ENCODE results near the gene RAMP2. TPM values are rescaled to one million over a fixed set of nuclear protein-coding genes. Genes with fewer than 3 reads are reported as not detected.
A peak's percentile ranks its signal among the peaks of the same experiment; 100 is the strongest.

The RAMP2 gene
- total RNA-seq, 4 donors from 2014 or later = 6.1 to 88.0 (median 23.4) TPM

GRCh38 chr17:42778570-42778969, 17.5 kb downstream of the RAMP2 start:
- H3K4me3 ChIP-seq = no peak overlapping the region
- H3K27me3 ChIP-seq = peaks cover 33% of the 10 kb centered on the region
- peak overlapping the region; percentile 78 to 87 (median 84) for H3K27ac ChIP-seq
- in situ Hi-C loops (cut with MboI; ENCODE audit: low pct_ligation_motif_present in 1 of 4, low pct_unique_long_range_greater_than_20kb in 1 of 4, low sequenced_read_pairs in 3 of 4) (no loop called here), intact Hi-C loops (cut with DNase I; ENCODE audit: low total_unique reads) (no loop called here)
- DNase-seq = no peak
- TF ChIP-seq POLR2AphosphoS5 (IDR thresholded peaks at IDR 0.05) (no peak), POLR2A (IDR thresholded peaks at IDR 0.05) (no peak), CTCF (IDR thresholded peaks at IDR 0.05) (no peak), EP300 (IDR thresholded peaks at IDR 0.05; ENCODE audit: low read depth) (no peak)
- H3K4me1 ChIP-seq = peaks cover 3 to 59% (median 37%) of the 10 kb centered on the region in 4 donors
- H3K36me3 ChIP-seq = peaks cover 0 to 27% (median 11%) of the 10 kb centered on the region in 4 donors
- no peaks in the 10 kb centered on the region for H3K9me3 ChIP-seq
- WGBS, 2 donors (ENCODE audit: low coverage in 1 of 2) = 84% methylated on average over 5 of the region's 5 CpGs; no CpG with 5 or more reads in 1 of the 2 donors

GRCh38 chr17:42779304-42779935, 18.4 kb downstream of the RAMP2 start:
- H3K27ac ChIP-seq = peak overlapping the region; percentile 78 to 87 (median 84)
- in situ Hi-C loops (cut with MboI; ENCODE audit: low pct_ligation_motif_present in 1 of 4, low pct_unique_long_range_greater_than_20kb in 1 of 4, low sequenced_read_pairs in 3 of 4) (no loop called here), intact Hi-C loops (cut with DNase I; ENCODE audit: low total_unique reads) (no loop called here)
- H3K36me3 ChIP-seq = peaks cover 0 to 27% (median 11%) of the 10 kb centered on the region in 4 donors
- WGBS, 2 donors (ENCODE audit: low coverage in 1 of 2) = 56% methylated on average over 3 of the region's 3 CpGs; no CpG with 5 or more reads in 1 of the 2 donors
- H3K27me3 ChIP-seq = peaks cover 42% of the 10 kb centered on the region
- no peak for DNase-seq
- no peak overlapping the region for H3K4me3 ChIP-seq
- no peaks in the 10 kb centered on the region for H3K9me3 ChIP-seq
- peaks cover 3 to 55% (median 32%) of the 10 kb centered on the region in 4 donors for H3K4me1 ChIP-seq
- no peak for TF ChIP-seq POLR2A (IDR thresholded peaks at IDR 0.05)
- no peak for TF ChIP-seq CTCF (IDR thresholded peaks at IDR 0.05)
- TF ChIP-seq POLR2AphosphoS5 (IDR thresholded peaks at IDR 0.05) = no peak
- no peak for TF ChIP-seq EP300 (IDR thresholded peaks at IDR 0.05; ENCODE audit: low read depth)

GRCh38 chr17:42779936-42780850, 19.2 kb downstream of the RAMP2 start, which contains the start of gene WNK4:
TSS of gene WNK4 (plus strand) at chr17:42780610. CDS start at chr17:42780699, 89 bp downstream.
- H3K9me3 ChIP-seq = no peaks in the 10 kb centered on the region
- in situ Hi-C loops (cut with MboI; ENCODE audit: low pct_ligation_motif_present in 1 of 4, low pct_unique_long_range_greater_than_20kb in 1 of 4, low sequenced_read_pairs in 3 of 4) = no loop called here
- peak within 1 kb of the TSS; percentile 31 to 69 (median 50) for H3K4me3 ChIP-seq
- peak within 1 kb of the TSS; percentile 78 to 87 (median 84) for H3K27ac ChIP-seq
- intact Hi-C loops (cut with DNase I; ENCODE audit: low total_unique reads) = no loop called here
- 16% methylated on average over 15 of the region's 65 CpGs; no CpG with 5 or more reads in 1 of the 2 donors for WGBS, 2 donors (ENCODE audit: low coverage in 1 of 2)
- peaks cover 47% of the 10 kb centered on the region for H3K27me3 ChIP-seq
- TF ChIP-seq POLR2AphosphoS5 (IDR thresholded peaks at IDR 0.05) = peak in 2 of 3 donors; percentile 65 to 67
- peak; percentile 36 for TF ChIP-seq EP300 (IDR thresholded peaks at IDR 0.05; ENCODE audit: low read depth)
- no peak for TF ChIP-seq CTCF (IDR thresholded peaks at IDR 0.05)
- peak; percentile 75 for TF ChIP-seq POLR2A (IDR thresholded peaks at IDR 0.05)
- H3K4me1 ChIP-seq = peaks cover 0 to 48% (median 31%) of the 10 kb centered on the region in 4 donors
- H3K36me3 ChIP-seq = peaks cover 0 to 27% (median 11%) of the 10 kb centered on the region in 4 donors
- DNase-seq = peak; percentile 77
